Fibroblast of lung (primary cell): ENCODE results near the gene AGAP1. TPM values are rescaled to one million over a fixed set of nuclear protein-coding genes. Genes with fewer than 3 reads are reported as not detected.

Source experiments
- DNase-seq, 2 donors: peaks; one replicate each; pipeline versions ENCODE4 v3.0.0 to v3.0.0-alpha.2; 2010; ENCODE audit warnings: low read depth in 2 of 2
- H2AFZ ChIP-seq: 2 replicates; pipeline ENCODE4 v1.5.1; 2012; ENCODE audit warnings: low read length, control low read depth, inconsistent platforms
- H3K27ac ChIP-seq: 2 replicates; pipeline ENCODE4 v1.5.1; 2011; ENCODE audit warnings: low read length, control low read depth; ENCODE audit not compliant: insufficient read depth
- H3K27me3 ChIP-seq: 2 replicates; pipeline ENCODE4 v1.5.1; 2011; ENCODE audit warnings: mild to moderate bottlenecking, low read length; ENCODE audit not compliant: control insufficient read depth, insufficient read depth
- H3K36me3 ChIP-seq: 2 replicates; pipeline ENCODE4 v1.5.1; 2011; ENCODE audit warnings: low read length; ENCODE audit not compliant: control insufficient read depth, insufficient read depth
- H3K4me1 ChIP-seq: 2 replicates; pipeline ENCODE4 v1.5.1; 2011; ENCODE audit warnings: low read length; ENCODE audit not compliant: control insufficient read depth, insufficient read depth; ENCODE audit errors: extremely low read depth
- H3K4me2 ChIP-seq: 2 replicates; pipeline ENCODE4 v1.5.1; 2011; ENCODE audit warnings: low read length, control low read depth; ENCODE audit not compliant: insufficient read depth; ENCODE audit errors: extremely low read depth
- H3K4me3 ChIP-seq, 4 experiments: fragments of 200-600 bp in 1 of 4; sonication (generic) in 1 of 4; replicated peaks in 1 of 4; 2 replicates each; pipeline ENCODE4 v1.5.1; 2011 to 2016; ENCODE audit warnings: low read length in 4 of 4, low read depth in 3 of 4, mild to moderate bottlenecking in 3 of 4, control low read depth in 2 of 4, inconsistent platforms in 1 of 4, mixed read lengths in 1 of 4; ENCODE audit not compliant: insufficient read depth in 1 of 4; ENCODE audit errors: control extremely low read depth in 1 of 4
- H3K79me2 ChIP-seq: 2 replicates; pipeline ENCODE4 v1.5.1; 2012; ENCODE audit warnings: mild to moderate bottlenecking, low read length, inconsistent platforms; ENCODE audit not compliant: control insufficient read depth, insufficient read depth
- H3K9ac ChIP-seq: 2 replicates; pipeline ENCODE4 v1.5.1; 2011; ENCODE audit warnings: mild to moderate bottlenecking, low read length, control low read depth; ENCODE audit not compliant: insufficient read depth
- H3K9me3 ChIP-seq: 2 replicates; pipeline ENCODE4 v1.5.1; 2012; ENCODE audit warnings: low read depth, low read length; ENCODE audit not compliant: control insufficient read depth, insufficient read depth
- H4K20me1 ChIP-seq: 2 replicates; pipeline ENCODE4 v1.5.1; 2011; ENCODE audit warnings: low read length; ENCODE audit not compliant: control insufficient read depth, insufficient read depth; ENCODE audit errors: extremely low read depth
- EZH2 ChIP-seq: IDR thresholded peaks from 2 replicates; pipeline ENCODE4 v1.5.1; 2012; ENCODE audit warnings: low read length, control low read depth, mild to moderate bottlenecking; ENCODE audit errors: missing control alignments
- polyA plus RNA-seq, 2 donors: library from polyadenylated mRNA; depleted of rRNA in 1 of 2; stranded (reverse) in 1 of 2; unstranded in 1 of 2; fragments of >200 nt; gene quantifications; 2 replicates each; pipeline ENCODE4 v1.2.1, GENCODE V29; 2011 to 2012; ENCODE audit warnings: missing spikeins in 1 of 2
- total RNA-seq: library from RNA; depleted of rRNA; stranded (reverse); fragments of >200 nt; gene quantifications from 2 replicates; pipeline ENCODE4 v1.2.1, GENCODE V29; 2014
- TF ChIP-seq, protein P1 (sequence below), 2 donors: IDR thresholded peaks in 1 of 2; conservative IDR thresholded peaks in 1 of 2; 1 replicate in 1 of 2; 2 replicates in 1 of 2; pipeline ENCODE4 v1.5.1; 2011 to 2012; ENCODE audit warnings: low read length in 2 of 2, control low read depth in 1 of 2, inconsistent platforms in 1 of 2, low read depth in 1 of 2, mild to moderate bottlenecking in 1 of 2

AGAP1 gene
- total and polyA plus RNA-seq, 2 donors (not counting 1 experiment from before 2014, with no cell fraction given) = 10.6 to 14.0 TPM

GRCh38 chr2:235692076-235692475 lies 198.2 kb downstream of the AGAP1 start:
- H4K20me1 ChIP-seq = no peaks in the 10 kb centered on the region

GRCh38 chr2:235692671-235693171 lies 198.9 kb downstream of the AGAP1 start:
- no peak overlapping the region for H3K4me2 ChIP-seq
- TF ChIP-seq EZH2 = no peak
- TF ChIP-seq, protein P1, sequence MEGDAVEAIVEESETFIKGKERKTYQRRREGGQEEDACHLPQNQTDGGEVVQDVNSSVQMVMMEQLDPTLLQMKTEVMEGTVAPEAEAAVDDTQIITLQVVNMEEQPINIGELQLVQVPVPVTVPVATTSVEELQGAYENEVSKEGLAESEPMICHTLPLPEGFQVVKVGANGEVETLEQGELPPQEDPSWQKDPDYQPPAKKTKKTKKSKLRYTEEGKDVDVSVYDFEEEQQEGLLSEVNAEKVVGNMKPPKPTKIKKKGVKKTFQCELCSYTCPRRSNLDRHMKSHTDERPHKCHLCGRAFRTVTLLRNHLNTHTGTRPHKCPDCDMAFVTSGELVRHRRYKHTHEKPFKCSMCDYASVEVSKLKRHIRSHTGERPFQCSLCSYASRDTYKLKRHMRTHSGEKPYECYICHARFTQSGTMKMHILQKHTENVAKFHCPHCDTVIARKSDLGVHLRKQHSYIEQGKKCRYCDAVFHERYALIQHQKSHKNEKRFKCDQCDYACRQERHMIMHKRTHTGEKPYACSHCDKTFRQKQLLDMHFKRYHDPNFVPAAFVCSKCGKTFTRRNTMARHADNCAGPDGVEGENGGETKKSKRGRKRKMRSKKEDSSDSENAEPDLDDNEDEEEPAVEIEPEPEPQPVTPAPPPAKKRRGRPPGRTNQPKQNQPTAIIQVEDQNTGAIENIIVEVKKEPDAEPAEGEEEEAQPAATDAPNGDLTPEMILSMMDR (conservative IDR thresholded peaks at IDR 0.05 in 1 of 2, IDR thresholded peaks at IDR 0.05 in 1 of 2; ENCODE audit: low read depth in 1 of 2, low read length in 2 of 2) = no peak
- H3K4me3 ChIP-seq = no peak overlapping the region
- H3K9me3 ChIP-seq = no peaks in the 10 kb centered on the region
- H3K27me3 ChIP-seq = no peaks in the 10 kb centered on the region
- no peaks in the 10 kb centered on the region for H3K36me3 ChIP-seq
- no peak overlapping the region for H3K9ac ChIP-seq
- DNase-seq = no peak
- no peak overlapping the region for H3K27ac ChIP-seq
- H4K20me1 ChIP-seq = no peaks in the 10 kb centered on the region
- H3K79me2 ChIP-seq = peaks cover 3% of the 10 kb centered on the region
- H2AFZ ChIP-seq = no peak overlapping the region
- H3K4me1 ChIP-seq = no peaks in the 10 kb centered on the region

More at GRCh38 chr2:235692076-235692475, 198.2 kb downstream of the AGAP1 start:
- H3K27ac ChIP-seq = no peak overlapping the region
- no peak overlapping the region for H3K4me2 ChIP-seq
- no peak overlapping the region for H3K4me3 ChIP-seq
- no peaks in the 10 kb centered on the region for H3K9me3 ChIP-seq
- TF ChIP-seq, protein P1 (conservative IDR thresholded peaks at IDR 0.05 in 1 of 2, IDR thresholded peaks at IDR 0.05 in 1 of 2; ENCODE audit: low read depth in 1 of 2, low read length in 2 of 2) = no peak
- no peak for TF ChIP-seq EZH2
- no peaks in the 10 kb centered on the region for H3K36me3 ChIP-seq
- H3K4me1 ChIP-seq = no peaks in the 10 kb centered on the region
- no peak overlapping the region for H3K9ac ChIP-seq
- no peaks in the 10 kb centered on the region for H3K27me3 ChIP-seq
- H3K79me2 ChIP-seq = peaks cover 3% of the 10 kb centered on the region
- no peak for DNase-seq
- no peak overlapping the region for H2AFZ ChIP-seq

GRCh38 chr2:235693279-235693678 lies 199.4 kb downstream of the AGAP1 start:
- no peak for DNase-seq

More at GRCh38 chr2:235693279-235693678, 199.4 kb downstream of the AGAP1 start:
- Histone ChIP-seq H4K20me1 (no peaks in the 10 kb centered on the region), H3K27me3 (no peaks in the 10 kb centered on the region), H3K9me3 (no peaks in the 10 kb centered on the region), H3K36me3 (no peaks in the 10 kb centered on the region), H3K79me2 (peaks cover 3% of the 10 kb centered on the region), H3K9ac (no peak overlapping the region), H2AFZ (no peak overlapping the region), H3K4me1 (no peaks in the 10 kb centered on the region), H3K4me2 (no peak overlapping the region), H3K4me3 (no peak overlapping the region), H3K27ac (no peak overlapping the region)
- TF ChIP-seq, protein P1 (conservative IDR thresholded peaks at IDR 0.05 in 1 of 2, IDR thresholded peaks at IDR 0.05 in 1 of 2; ENCODE audit: low read depth in 1 of 2, low read length in 2 of 2) = no peak
- no peak for TF ChIP-seq EZH2
